Tibial artery (tissue), 4 donors: ENCODE results near the gene ALOX5.
A peak's percentile ranks its signal among the peaks of the same experiment; 100 is the strongest.

ENCODE experiments used
- DNase-seq, 2 donors: peaks; one replicate each; pipeline ENCODE4 v3.0.0-alpha.2; 2019
- H3K27ac ChIP-seq, 2 donors: fragments of 200-600 bp; sonication (generic) in 1 of 2; 1 replicate in 1 of 2; 2 replicates in 1 of 2; pipeline ENCODE4 v1.5.1; 2018 to 2019; ENCODE audit warnings: mild to moderate bottlenecking in 1 of 2
- H3K27me3 ChIP-seq, 2 donors: fragments of 200-600 bp; sonication (generic) in 1 of 2; one replicate each; pipeline versions ENCODE4 v1.5.1 to v1.6.0; 2016 to 2019
- H3K36me3 ChIP-seq, 3 donors: fragments of 200-600 bp; sonication (generic) in 2 of 3; one replicate each; pipeline ENCODE4 v1.5.1; 2016 to 2019; ENCODE audit warnings: mild to moderate bottlenecking in 2 of 3
- H3K4me1 ChIP-seq, 4 donors: fragments of 200-600 bp; sonication (generic) in 2 of 4; 1 replicate in 3 of 4; 2 replicates in 1 of 4; pipeline ENCODE4 v1.5.1; 2016 to 2019
- H3K4me3 ChIP-seq, 2 donors: fragments of 200-600 bp; sonication (generic) in 1 of 2; 1 replicate in 1 of 2; 2 replicates in 1 of 2; pipeline ENCODE4 v1.5.1; 2018 to 2019; ENCODE audit warnings: mild to moderate bottlenecking in 2 of 2
- H3K9me3 ChIP-seq, 3 donors: fragments of 200-600 bp; sonication (generic) in 1 of 3; one replicate each; pipeline ENCODE4 v1.5.1; 2016 to 2019
- intact Hi-C: fragments of 100-400 bp; cut with DNase I; formaldehyde crosslinking; loops from one replicate; pipeline ENCODE4 v1.15.0; 2023; ENCODE audit warnings: low total_unique reads
- TF ChIP-seq, protein P1 (sequence below), 2 experiments: fragments of 200-600 bp in 1 of 2; fragments of 450-650 bp in 1 of 2; IDR thresholded peaks; one replicate each; pipeline ENCODE4 v1.5.1; 2017 to 2019; ENCODE audit warnings: antibody characterized with exemption in 2 of 2, mild to moderate bottlenecking in 1 of 2, moderate library complexity in 1 of 2

The ALOX5 gene

DNA sequence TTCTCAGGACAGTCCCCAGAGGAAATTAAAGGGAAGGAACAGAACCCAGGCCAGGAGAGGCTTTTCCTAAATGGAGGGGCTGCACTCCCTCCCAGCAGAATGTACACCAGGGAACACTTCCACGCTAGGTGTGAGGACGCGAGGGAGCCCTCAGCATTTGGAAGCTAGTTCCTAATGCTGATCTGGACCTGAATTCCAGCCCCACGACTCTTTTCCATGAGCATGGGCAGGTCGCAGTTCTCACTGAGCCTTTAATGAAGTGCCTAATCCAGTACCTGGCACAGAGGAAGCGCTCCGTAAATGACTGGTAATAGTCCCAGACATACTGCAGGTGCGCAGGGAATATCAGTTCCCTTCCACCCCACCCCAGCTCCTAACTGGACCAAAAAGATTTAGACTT is 1.1 kb downstream of the ALOX5 start:
- intact Hi-C loops, result no loop called here
- H3K4me3 ChIP-seq, result peak overlapping the region; percentile 43 to 58
- no peak overlapping the region for H3K27ac ChIP-seq
- H3K9me3 ChIP-seq, result no peaks in the 10 kb centered on the region
- DNase-seq, result no peak
- H3K27me3 ChIP-seq, result peaks cover 0 to 62% of the 10 kb centered on the region in 2 donors
- TF ChIP-seq, protein P1, sequence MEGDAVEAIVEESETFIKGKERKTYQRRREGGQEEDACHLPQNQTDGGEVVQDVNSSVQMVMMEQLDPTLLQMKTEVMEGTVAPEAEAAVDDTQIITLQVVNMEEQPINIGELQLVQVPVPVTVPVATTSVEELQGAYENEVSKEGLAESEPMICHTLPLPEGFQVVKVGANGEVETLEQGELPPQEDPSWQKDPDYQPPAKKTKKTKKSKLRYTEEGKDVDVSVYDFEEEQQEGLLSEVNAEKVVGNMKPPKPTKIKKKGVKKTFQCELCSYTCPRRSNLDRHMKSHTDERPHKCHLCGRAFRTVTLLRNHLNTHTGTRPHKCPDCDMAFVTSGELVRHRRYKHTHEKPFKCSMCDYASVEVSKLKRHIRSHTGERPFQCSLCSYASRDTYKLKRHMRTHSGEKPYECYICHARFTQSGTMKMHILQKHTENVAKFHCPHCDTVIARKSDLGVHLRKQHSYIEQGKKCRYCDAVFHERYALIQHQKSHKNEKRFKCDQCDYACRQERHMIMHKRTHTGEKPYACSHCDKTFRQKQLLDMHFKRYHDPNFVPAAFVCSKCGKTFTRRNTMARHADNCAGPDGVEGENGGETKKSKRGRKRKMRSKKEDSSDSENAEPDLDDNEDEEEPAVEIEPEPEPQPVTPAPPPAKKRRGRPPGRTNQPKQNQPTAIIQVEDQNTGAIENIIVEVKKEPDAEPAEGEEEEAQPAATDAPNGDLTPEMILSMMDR (IDR thresholded peaks at IDR 0.05), result no peak
- no peaks in the 10 kb centered on the region for H3K36me3 ChIP-seq
- peaks cover 0 to 21% (median 18%) of the 10 kb centered on the region in 4 donors for H3K4me1 ChIP-seq

- intact Hi-C loops, result no loop called here
- DNase-seq, result no peak
These were observed 1.8 kb downstream of the ALOX5 start for GRCh38 chr10:45375716-45376231.

GRCh38 chr10:45376371-45376801 is 2.4 kb downstream of the ALOX5 start:
- Histone ChIP-seq H3K4me3 (no peak overlapping the region), H3K27ac (no peak overlapping the region), H3K9me3 (no peaks in the 10 kb centered on the region), H3K36me3 (no peaks in the 10 kb centered on the region), H3K27me3 (peaks cover 0 to 70% of the 10 kb centered on the region in 2 donors), H3K4me1 (peaks cover 0 to 21% (median 18%) of the 10 kb centered on the region in 4 donors)
- TF ChIP-seq, protein P1 (IDR thresholded peaks at IDR 0.05), result no peak
- DNase-seq, result no peak
- intact Hi-C loops, result no loop called here

More at GRCh38 chr10:45375716-45376231, 1.8 kb downstream of the ALOX5 start:
- TF ChIP-seq, protein P1 (IDR thresholded peaks at IDR 0.05), result no peak
- no peak overlapping the region for H3K4me3 ChIP-seq
- no peak overlapping the region for H3K27ac ChIP-seq
- no peaks in the 10 kb centered on the region for H3K36me3 ChIP-seq
- peaks cover 0 to 66% of the 10 kb centered on the region in 2 donors for H3K27me3 ChIP-seq
- H3K9me3 ChIP-seq, result no peaks in the 10 kb centered on the region
- H3K4me1 ChIP-seq, result peaks cover 0 to 21% (median 18%) of the 10 kb centered on the region in 4 donors

GRCh38 chr10:45377321-45377720 is 3.3 kb downstream of the ALOX5 start:
- no peak overlapping the region for H3K4me3 ChIP-seq
- peaks cover 0 to 70% of the 10 kb centered on the region in 2 donors for H3K27me3 ChIP-seq
- DNase-seq, result no peak
- intact Hi-C loops, result no loop called here
- H3K9me3 ChIP-seq, result no peaks in the 10 kb centered on the region
- TF ChIP-seq, protein P1 (IDR thresholded peaks at IDR 0.05), result no peak
- no peaks in the 10 kb centered on the region for H3K36me3 ChIP-seq
- H3K4me1 ChIP-seq, result peaks cover 0 to 21% (median 18%) of the 10 kb centered on the region in 4 donors
- no peak overlapping the region for H3K27ac ChIP-seq

DNA sequence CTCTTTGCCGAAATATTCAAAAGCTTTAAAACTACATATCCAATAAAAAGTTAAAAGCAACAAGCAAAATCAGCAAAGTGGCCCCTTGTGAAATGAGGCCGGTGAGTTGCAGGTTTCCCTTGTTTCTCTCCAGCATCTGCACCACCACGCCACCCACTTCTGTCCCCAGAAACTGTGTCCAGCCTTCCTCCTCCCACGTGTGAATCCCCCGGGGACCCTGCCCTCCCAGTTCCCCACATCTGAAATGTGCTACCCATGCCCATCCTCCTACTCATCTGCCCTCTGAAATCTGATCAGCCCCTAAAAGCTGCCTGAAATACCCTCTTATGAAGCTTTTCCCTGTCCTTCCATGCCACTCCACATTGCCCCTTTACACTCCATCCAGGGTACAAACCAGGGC is 3.8 kb downstream of the ALOX5 start:
- intact Hi-C loops, result no loop called here
- TF ChIP-seq, protein P1 (IDR thresholded peaks at IDR 0.05), result no peak
- Histone ChIP-seq H3K27ac (no peak overlapping the region), H3K4me3 (no peak overlapping the region), H3K36me3 (no peaks in the 10 kb centered on the region), H3K27me3 (peaks cover 0 to 70% of the 10 kb centered on the region in 2 donors), H3K9me3 (no peaks in the 10 kb centered on the region), H3K4me1 (peaks cover 0 to 21% (median 18%) of the 10 kb centered on the region in 4 donors)
- DNase-seq, result no peak
